SK-N-SH (cell line): ENCODE measurements around the gene GALNS. TPM values are rescaled to one million over a fixed set of nuclear protein-coding genes. Genes with fewer than 3 reads are reported as not detected.

Experiments
- CTCF ChIA-PET: fragments of 300-600, 350-600 bp; formaldehyde crosslinking; extraction: SDS; loops from one replicate; lab custom pipeline; 2021; lab: Yijun Ruan, JAX
- POLR2A ChIA-PET: fragments of 350-600 bp; sonication (Branson Sonifier 250); formaldehyde crosslinking; extraction: SDS; loops from one replicate; lab custom pipeline; 2020; ENCODE audit warnings: antibody characterized with exemption, inconsistent platforms; lab: Yijun Ruan, JAX
- DNase-seq: peaks from one replicate; pipeline ENCODE4 v3.0.0; 2012
- H2AFZ ChIP-seq: fragments of 200-600 bp; sonication (generic); 2 replicates; pipeline ENCODE4 v1.8.1; 2016; ENCODE audit warnings: antibody characterized with exemption, mild to moderate bottlenecking, low read depth
- H3F3A ChIP-seq: fragments of 200-600 bp; sonication (generic); replicated peaks from 2 replicates; pipeline ENCODE3; 2016; ENCODE audit warnings: antibody characterized with exemption, mild to moderate bottlenecking; ENCODE audit not compliant: insufficient read depth
- H3K27ac ChIP-seq, 2 experiments: fragments of 200-500 bp in 1 of 2; fragments of 200-600 bp in 1 of 2; sonication (Bioruptor generic) in 1 of 2; sonication (generic), shearing (Covaris generic) in 1 of 2; 2 replicates each; pipeline versions ENCODE4 v1.5.1 to v1.6.1; 2014 to 2016; ENCODE audit warnings: low read depth in 2 of 2, inconsistent platforms in 1 of 2, low read length in 1 of 2, mild to moderate bottlenecking in 1 of 2, mixed read lengths in 1 of 2
- H3K27me3 ChIP-seq: fragments of 200-600 bp; sonication (generic), shearing (Covaris generic); 2 replicates; pipeline ENCODE4 v1.6.1; 2016; ENCODE audit warnings: mixed run types; ENCODE audit not compliant: insufficient read depth
- H3K36me3 ChIP-seq, 2 experiments: fragments of 200-500 bp in 1 of 2; fragments of 200-600 bp in 1 of 2; sonication (Bioruptor generic) in 1 of 2; sonication (generic) in 1 of 2; replicated peaks in 1 of 2; 2 replicates each; pipeline versions ENCODE3 to v1.5.1; 2014 to 2016; ENCODE audit warnings: low read length in 1 of 2, mild to moderate bottlenecking in 1 of 2; ENCODE audit not compliant: insufficient read depth in 2 of 2, control insufficient read depth in 1 of 2
- H3K4me1 ChIP-seq, 2 experiments: fragments of 200-500 bp in 1 of 2; fragments of 200-600 bp in 1 of 2; sonication (Bioruptor generic) in 1 of 2; sonication (generic), shearing (Covaris generic) in 1 of 2; 2 replicates each; pipeline versions ENCODE4 v1.5.1 to v1.6.1; 2014 to 2016; ENCODE audit warnings: low read depth in 1 of 2, low read length in 1 of 2, mixed run types in 1 of 2; ENCODE audit not compliant: insufficient read depth in 2 of 2, control insufficient read depth in 1 of 2
- H3K4me2 ChIP-seq: fragments of 200-600 bp; sonication (generic), shearing (Covaris generic); 2 replicates; pipeline ENCODE4 v1.6.1; 2017; ENCODE audit warnings: mixed run types
- H3K4me3 ChIP-seq, 2 experiments: fragments of 200-500 bp in 1 of 2; fragments of 200-600 bp in 1 of 2; sonication (Bioruptor generic) in 1 of 2; sonication (generic), shearing (Covaris generic) in 1 of 2; 2 replicates each; pipeline versions ENCODE4 v1.5.1 to v1.8.1; 2014 to 2016; ENCODE audit warnings: low read depth in 2 of 2, inconsistent platforms in 1 of 2, low read length in 1 of 2, mild to moderate bottlenecking in 1 of 2, mixed read lengths in 1 of 2, moderate library complexity in 1 of 2
- H3K79me2 ChIP-seq: fragments of 200-600 bp; sonication (generic); 2 replicates; pipeline ENCODE4 v1.8.1; 2017; ENCODE audit warnings: mild to moderate bottlenecking; ENCODE audit not compliant: insufficient read depth
- H3K9ac ChIP-seq: fragments of 200-600 bp; sonication (generic); 2 replicates; pipeline ENCODE4 v1.6.1; 2017; ENCODE audit warnings: mixed run types
- H3K9me2 ChIP-seq: fragments of 200-600 bp; sonication (generic); 2 replicates; pipeline ENCODE4 v1.6.1; 2017; ENCODE audit warnings: mixed run types
- H3K9me3 ChIP-seq: fragments of 200-600 bp; sonication (generic); 2 replicates; pipeline ENCODE4 v1.6.1; 2017; ENCODE audit warnings: mixed run types, mild to moderate bottlenecking, moderate library complexity
- H4K20me1 ChIP-seq: fragments of 200-600 bp; sonication (generic); 2 replicates; pipeline ENCODE4 v1.6.1; 2017; ENCODE audit warnings: mild to moderate bottlenecking, mixed run types; ENCODE audit not compliant: insufficient read depth
- CTCF ChIP-seq: fragments of 200-600 bp; sonication (generic); IDR thresholded peaks from 2 replicates; pipeline ENCODE4 v1.6.1; 2017; ENCODE audit warnings: antibody characterized with exemption, mild to moderate bottlenecking, moderate library complexity
- EP300 ChIP-seq, 2 experiments: IDR thresholded peaks; 2 replicates each; pipeline versions ENCODE4 v1.4.0 to v1.6.1; 2012; ENCODE audit warnings: borderline replicate concordance in 1 of 2, low read depth in 1 of 2, low read length in 1 of 2
- EZH2phosphoT487 ChIP-seq: fragments of 200-600 bp; sonication (generic); IDR thresholded peaks from 2 replicates; pipeline ENCODE4 v1.6.1; 2017; ENCODE audit warnings: low read depth, mixed run types, mild to moderate bottlenecking, antibody characterized with exemption, moderate library complexity, borderline replicate concordance
- FOXJ3 ChIP-seq: sonication (generic); formaldehyde crosslinking; IDR thresholded peaks from 2 replicates; pipeline ENCODE4 v1.5.1; 2020; ENCODE audit warnings: mild to moderate bottlenecking, missing genetic modification reagents
- FOXM1 ChIP-seq: IDR thresholded peaks from 2 replicates; pipeline ENCODE4 v1.4.0; 2012; ENCODE audit warnings: low read depth, mild to moderate bottlenecking
- GABPA ChIP-seq: IDR thresholded peaks from 2 replicates; pipeline ENCODE4 v1.4.0; 2012; ENCODE audit warnings: low read depth, mild to moderate bottlenecking
- GATA2 ChIP-seq: sonication (generic); formaldehyde crosslinking; IDR thresholded peaks from 2 replicates; pipeline ENCODE4 v1.5.0; 2020; ENCODE audit warnings: mild to moderate bottlenecking, missing genetic modification reagents
- IRF3 ChIP-seq: fragments of 150-350 bp; IDR thresholded peaks from 2 replicates; pipeline ENCODE4 v1.6.1; 2016; ENCODE audit warnings: mild to moderate bottlenecking, low read depth, low read length
- MXI1 ChIP-seq: IDR thresholded peaks from 2 replicates; pipeline ENCODE4 v1.6.1; 2012; ENCODE audit warnings: mild to moderate bottlenecking, low read depth, low read length, improper control_type of control experiment
- PBX3 ChIP-seq: IDR thresholded peaks from 2 replicates; pipeline ENCODE4; 2012
- RAD21 ChIP-seq: IDR thresholded peaks from 2 replicates; pipeline ENCODE4 v1.6.1; 2012; ENCODE audit warnings: mild to moderate bottlenecking, low read length
- RCOR1 ChIP-seq: fragments of 150-350 bp; IDR thresholded peaks from 2 replicates; pipeline ENCODE4 v1.6.1; 2017; ENCODE audit warnings: antibody characterized with exemption, low read length
- REST ChIP-seq: IDR thresholded peaks from 2 replicates; pipeline ENCODE4 v1.6.1; 2012; ENCODE audit warnings: mild to moderate bottlenecking, low read depth, low read length, moderate library complexity
- USF1 ChIP-seq: IDR thresholded peaks from 2 replicates; pipeline ENCODE4 v1.4.0; 2012; ENCODE audit warnings: low read depth, borderline replicate concordance
- USF2 ChIP-seq: fragments of 150-350 bp; IDR thresholded peaks from 2 replicates; pipeline ENCODE4 v1.6.1; 2017; ENCODE audit warnings: antibody characterized with exemption, low read length, low read depth, borderline replicate concordance
- YY1 ChIP-seq: IDR thresholded peaks from 2 replicates; pipeline ENCODE4 v1.4.0; 2012; ENCODE audit warnings: low read depth, mild to moderate bottlenecking
- WGBS: methylation state at CpG from one replicate; pipeline ENCODE4 v1.1.6; 2017; ENCODE audit warnings: low lambda C conversion rate; 5-methylcytosine and 5-hydroxymethylcytosine counted together
- polyA plus RNA-seq, 3 experiments: library from polyadenylated mRNA; depleted of rRNA; stranded (reverse); fragments of >200 nt; gene quantifications; 2 replicates each; pipeline ENCODE4 v1.2.3, GENCODE V29; 2012

GALNS gene
- polyA plus RNA-seq, 1 of the 3 experiments (the other 2 are of a cell fraction): 16.5 TPM

- no peaks in the 10 kb centered on the region for H3K9me2 ChIP-seq
- H3K36me3 ChIP-seq: peaks cover 0 to 14% of the 10 kb centered on the region in 2 experiments
- H3F3A ChIP-seq: no peaks in the 10 kb centered on the region
- ChIA-PET POLR2A (no interaction called here), CTCF (interaction anchor here (0.9 to 1.6 kb wide), 5 partner anchors 8 to 302 kb away, joined by 3 to 7 read pairs (median 4); partner anchors contain the start of genes GALNS and TRAPPC2L)
- H3K4me1 ChIP-seq: no peaks in the 10 kb centered on the region
- no peak overlapping the region for H2AFZ ChIP-seq
- no peak overlapping the region for H3K9ac ChIP-seq
- no peak for TF ChIP-seq EZH2phosphoT487
- TF ChIP-seq GATA2 (CRISPR knock-in tag): no peak
- no peak for TF ChIP-seq REST
- TF ChIP-seq MXI1: no peak
- no peak for TF ChIP-seq PBX3
- TF ChIP-seq GABPA: no peak
- TF ChIP-seq FOXJ3: no peak
- TF ChIP-seq RAD21: no peak
- TF ChIP-seq USF2: no peak
- TF ChIP-seq CTCF: no peak
- no peak for TF ChIP-seq USF1
- no peak for TF ChIP-seq IRF3
- no peak for TF ChIP-seq FOXM1
- no peak for TF ChIP-seq EP300 (IDR thresholded peaks at IDR 0.05; ENCODE audit: borderline replicate concordance in 1 of 2, low read depth in 1 of 2, low read length in 1 of 2)
- no peak for TF ChIP-seq YY1
- TF ChIP-seq RCOR1: no peak
- H3K79me2 ChIP-seq: no peaks in the 10 kb centered on the region
- 29% methylated on average over 1 of the region's 14 CpGs for WGBS
- no peak overlapping the region for H3K4me2 ChIP-seq
- H3K27ac ChIP-seq: no peak overlapping the region
- H3K9me3 ChIP-seq: no peaks in the 10 kb centered on the region
- no peak overlapping the region for H3K4me3 ChIP-seq
- H3K27me3 ChIP-seq: peaks cover 31% of the 10 kb centered on the region
- no peak for DNase-seq
- no peaks in the 10 kb centered on the region for H4K20me1 ChIP-seq
These were observed 8.6 kb upstream of the GALNS start for GRCh38 chr16:88865310-88865709.
